ENCODE measurements around the gene MORC2. TPM values are rescaled to one million over a fixed set of nuclear protein-coding genes. Genes with fewer than 3 reads are reported as not detected.

The MORC2 gene
- total and polyA plus RNA-seq, 2 donors from 2014 or later = 18.0 to 18.8 TPM

GRCh38 chr22:30887861-30888260, 80.7 kb downstream of the MORC2 start:
- no peak for FAIRE-seq
- DNase-seq = peak in 1 of 5 donors; percentile 33

GRCh38 chr22:30887453-30887852, 81.1 kb downstream of the MORC2 start:
- H3K4me1 ChIP-seq (ENCODE audit: control insufficient read depth in 2 of 3, insufficient read depth in 2 of 3, low read depth in 1 of 3, low read length in 3 of 3) = peaks cover 0 to 2% (median 0%) of the 10 kb centered on the region in 3 donors
- no peak overlapping the region for H3K9ac ChIP-seq (ENCODE audit: low read length in 3 of 3)
- no peaks in the 10 kb centered on the region for H3K27me3 ChIP-seq (ENCODE audit: control insufficient read depth, insufficient read depth, low read length)
- TF ChIP-seq CTCF (IDR thresholded peaks at IDR 0.05; ENCODE audit: borderline replicate concordance, extremely low read depth, insufficient read depth) = no peak
- peak in 1 of 5 donors; percentile 59 for DNase-seq
- H3K36me3 ChIP-seq (ENCODE audit: control insufficient read depth in 2 of 3, insufficient read depth in 3 of 3, low read length in 3 of 3) = peaks cover 0 to 2% (median 0%) of the 10 kb centered on the region in 3 donors
- intact Hi-C loops (cut with DNase I) = no loop called here
- FAIRE-seq = no peak
- no peak overlapping the region for H3K4me3 ChIP-seq (ENCODE audit: low read length in 3 of 3)
- H3K27ac ChIP-seq (ENCODE audit: low read depth in 2 of 2, low read length in 2 of 2) = no peak overlapping the region
- H3K9me3 ChIP-seq (ENCODE audit: control insufficient read depth in 2 of 3, insufficient read depth in 1 of 3, low read length in 3 of 3) = no peaks in the 10 kb centered on the region

More at GRCh38 chr22:30887861-30888260, 80.7 kb downstream of the MORC2 start:
- peaks cover 0 to 2% (median 0%) of the 10 kb centered on the region in 3 donors for H3K4me1 ChIP-seq (ENCODE audit: control insufficient read depth in 2 of 3, insufficient read depth in 2 of 3, low read depth in 1 of 3, low read length in 3 of 3)
- H3K27me3 ChIP-seq (ENCODE audit: control insufficient read depth, insufficient read depth, low read length) = no peaks in the 10 kb centered on the region
- H3K27ac ChIP-seq (ENCODE audit: low read depth in 2 of 2, low read length in 2 of 2) = no peak overlapping the region
- no peak overlapping the region for H3K9ac ChIP-seq (ENCODE audit: low read length in 3 of 3)
- intact Hi-C loops (cut with DNase I) = no loop called here
- peaks cover 0 to 3% (median 2%) of the 10 kb centered on the region in 3 donors for H3K36me3 ChIP-seq (ENCODE audit: control insufficient read depth in 2 of 3, insufficient read depth in 3 of 3, low read length in 3 of 3)
- no peak overlapping the region for H3K4me3 ChIP-seq (ENCODE audit: low read length in 3 of 3)
- H3K9me3 ChIP-seq (ENCODE audit: control insufficient read depth in 2 of 3, insufficient read depth in 1 of 3, low read length in 3 of 3) = no peaks in the 10 kb centered on the region
- no peak for TF ChIP-seq CTCF (IDR thresholded peaks at IDR 0.05; ENCODE audit: borderline replicate concordance, extremely low read depth, insufficient read depth)

- no peak for TF ChIP-seq CTCF (IDR thresholded peaks at IDR 0.05; ENCODE audit: borderline replicate concordance, extremely low read depth, insufficient read depth)
- DNase-seq (peak in 2 of 5 donors; percentile 9 to 54), FAIRE-seq (no peak)
- intact Hi-C loops (cut with DNase I) = no loop called here
- H3K9me3 ChIP-seq (ENCODE audit: control insufficient read depth in 2 of 3, insufficient read depth in 1 of 3, low read length in 3 of 3) = no peaks in the 10 kb centered on the region
- no peak overlapping the region for H3K4me3 ChIP-seq (ENCODE audit: low read length in 3 of 3)
- peaks cover 0 to 2% (median 0%) of the 10 kb centered on the region in 3 donors for H3K36me3 ChIP-seq (ENCODE audit: control insufficient read depth in 2 of 3, insufficient read depth in 3 of 3, low read length in 3 of 3)
- no peak overlapping the region for H3K27ac ChIP-seq (ENCODE audit: low read depth in 2 of 2, low read length in 2 of 2)
- H3K9ac ChIP-seq (ENCODE audit: low read length in 3 of 3) = no peak overlapping the region
- peaks cover 0 to 7% (median 0%) of the 10 kb centered on the region in 3 donors for H3K4me1 ChIP-seq (ENCODE audit: control insufficient read depth in 2 of 3, insufficient read depth in 2 of 3, low read depth in 1 of 3, low read length in 3 of 3)
- H3K27me3 ChIP-seq (ENCODE audit: control insufficient read depth, insufficient read depth, low read length) = no peaks in the 10 kb centered on the region
Measured at GRCh38 chr22:30885591-30885990, 83.0 kb downstream of the MORC2 start.

- Histone ChIP-seq H3K4me3 (ENCODE audit: low read length in 3 of 3) (no peak overlapping the region), H3K9me3 (ENCODE audit: control insufficient read depth in 2 of 3, insufficient read depth in 1 of 3, low read length in 3 of 3) (no peaks in the 10 kb centered on the region), H3K4me1 (ENCODE audit: control insufficient read depth in 2 of 3, insufficient read depth in 2 of 3, low read depth in 1 of 3, low read length in 3 of 3) (peaks cover 0 to 7% (median 0%) of the 10 kb centered on the region in 3 donors), H3K27ac (ENCODE audit: low read depth in 2 of 2, low read length in 2 of 2) (no peak overlapping the region), H3K9ac (ENCODE audit: low read length in 3 of 3) (no peak overlapping the region), H3K36me3 (ENCODE audit: control insufficient read depth in 2 of 3, insufficient read depth in 3 of 3, low read length in 3 of 3) (peaks cover 0 to 2% (median 0%) of the 10 kb centered on the region in 3 donors), H3K27me3 (ENCODE audit: control insufficient read depth, insufficient read depth, low read length) (no peaks in the 10 kb centered on the region)
- no peak for TF ChIP-seq CTCF (IDR thresholded peaks at IDR 0.05; ENCODE audit: borderline replicate concordance, extremely low read depth, insufficient read depth)
- intact Hi-C loops (cut with DNase I) = no loop called here
- FAIRE-seq = no peak
- DNase-seq = peak in 1 of 5 donors; percentile 2
Measured at GRCh38 chr22:30885001-30885366, 83.6 kb downstream of the MORC2 start.

Measured in kidney (tissue), 14 donors.